Measurements from ENCODE around the gene GAL3ST3.

DNA sequence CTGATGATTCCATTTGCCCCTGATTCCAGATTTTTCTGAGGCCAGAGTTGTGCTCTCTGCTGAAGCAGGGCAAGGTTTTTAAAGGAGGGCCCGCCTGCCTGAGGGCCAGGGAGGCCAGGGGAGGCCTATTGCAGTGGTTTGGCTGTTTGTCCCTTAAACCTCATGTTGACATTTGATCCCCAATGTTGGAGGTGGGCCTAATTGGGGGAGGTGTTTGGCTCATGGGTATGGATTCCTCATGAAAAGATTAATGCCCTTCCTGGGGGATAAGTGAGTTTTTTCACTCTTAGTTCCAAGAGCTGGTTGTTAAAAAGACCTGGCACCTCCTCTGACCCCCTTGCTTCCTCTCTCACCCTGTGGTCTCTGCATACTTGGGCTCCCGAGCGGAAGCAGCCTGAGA, 9.2 kb downstream of the GAL3ST3 start:
- TF ChIP-seq, protein P1, sequence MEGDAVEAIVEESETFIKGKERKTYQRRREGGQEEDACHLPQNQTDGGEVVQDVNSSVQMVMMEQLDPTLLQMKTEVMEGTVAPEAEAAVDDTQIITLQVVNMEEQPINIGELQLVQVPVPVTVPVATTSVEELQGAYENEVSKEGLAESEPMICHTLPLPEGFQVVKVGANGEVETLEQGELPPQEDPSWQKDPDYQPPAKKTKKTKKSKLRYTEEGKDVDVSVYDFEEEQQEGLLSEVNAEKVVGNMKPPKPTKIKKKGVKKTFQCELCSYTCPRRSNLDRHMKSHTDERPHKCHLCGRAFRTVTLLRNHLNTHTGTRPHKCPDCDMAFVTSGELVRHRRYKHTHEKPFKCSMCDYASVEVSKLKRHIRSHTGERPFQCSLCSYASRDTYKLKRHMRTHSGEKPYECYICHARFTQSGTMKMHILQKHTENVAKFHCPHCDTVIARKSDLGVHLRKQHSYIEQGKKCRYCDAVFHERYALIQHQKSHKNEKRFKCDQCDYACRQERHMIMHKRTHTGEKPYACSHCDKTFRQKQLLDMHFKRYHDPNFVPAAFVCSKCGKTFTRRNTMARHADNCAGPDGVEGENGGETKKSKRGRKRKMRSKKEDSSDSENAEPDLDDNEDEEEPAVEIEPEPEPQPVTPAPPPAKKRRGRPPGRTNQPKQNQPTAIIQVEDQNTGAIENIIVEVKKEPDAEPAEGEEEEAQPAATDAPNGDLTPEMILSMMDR (IDR thresholded peaks at IDR 0.05) = no peak
- TF ChIP-seq ZFX (IDR thresholded peaks at IDR 0.05; ENCODE audit: borderline replicate concordance) = no peak
